Measurements from ENCODE around the gene RPL28. TPM values are rescaled to one million over a fixed set of nuclear protein-coding genes. Genes with fewer than 3 reads are reported as not detected.

Gene RPL28
- total RNA-seq, 2 experiments from 2014 or later: 3,995 to 4,178 TPM

DNA sequence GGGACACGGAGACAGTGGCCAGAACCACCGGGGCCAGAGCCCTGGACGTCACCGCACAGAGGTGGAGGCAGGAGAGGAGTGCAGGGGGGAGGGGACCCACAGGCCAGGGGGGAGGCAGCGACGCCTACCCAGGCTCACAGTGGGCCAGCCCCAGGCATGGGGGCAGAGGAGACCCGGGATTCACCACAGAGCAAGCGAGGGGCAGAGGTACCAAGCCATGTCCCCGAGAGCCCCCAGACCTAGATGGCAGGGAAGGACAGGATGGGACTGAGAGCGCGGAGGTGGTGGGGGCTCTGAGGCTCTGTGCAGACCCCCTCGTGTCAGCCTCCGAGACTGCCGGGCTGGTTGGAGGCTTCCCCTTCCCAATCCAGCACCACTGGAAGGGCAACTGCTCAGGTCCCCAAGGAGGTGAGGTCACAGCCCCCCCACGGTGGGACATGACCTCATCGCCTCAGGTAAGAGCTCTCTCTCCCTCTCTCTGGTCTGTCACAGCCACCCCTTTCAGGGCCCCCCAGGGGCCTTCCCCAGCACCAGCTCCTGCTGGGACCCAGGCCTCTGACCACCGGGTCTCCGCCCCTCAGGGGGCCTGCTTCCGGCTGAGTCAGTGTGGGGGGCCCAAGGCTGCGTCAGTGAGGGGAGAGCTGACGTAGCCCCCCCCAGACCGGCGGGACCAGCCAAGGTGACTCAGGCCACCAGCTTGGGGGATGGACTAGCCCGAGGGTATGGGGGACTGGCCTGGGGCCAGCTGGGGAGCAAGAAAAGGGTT lies 13.2 kb upstream of the RPL28 start:
- Mint-ChIP-seq H3K27ac (no peak overlapping the region), H3K4me3 (no peak overlapping the region), H3K27me3 (peaks cover 45% of the 10 kb centered on the region), H3K9me3 (no peaks in the 10 kb centered on the region), H3K4me1 (ENCODE audit: low read depth) (peaks cover 5% of the 10 kb centered on the region), H3K36me3 (ENCODE audit: low read depth) (no peaks in the 10 kb centered on the region)
- peak in 1 of 14 experiments; percentile 28 for DNase-seq
- H3K4me3 ChIP-seq (ENCODE audit: low read length): no peak overlapping the region
- H3K9me3 ChIP-seq (ENCODE audit: control insufficient read depth in 1 of 2, insufficient read depth in 1 of 2, low read length in 2 of 2): peaks cover 0 to 30% of the 10 kb centered on the region in 2 experiments
- H3K27me3 ChIP-seq (ENCODE audit: control insufficient read depth in 1 of 2, insufficient read depth in 2 of 2, low read length in 2 of 2): peaks cover 61 to 74% of the 10 kb centered on the region in 2 experiments
- no peak overlapping the region for H3K27ac ChIP-seq (ENCODE audit: low read depth in 1 of 2, low read length in 2 of 2)
- no peaks in the 10 kb centered on the region for H3K36me3 ChIP-seq (ENCODE audit: insufficient read depth, low read length)
- ChIA-PET POLR2A (no interaction called here), CTCF (no interaction called here)
- peaks cover 18% of the 10 kb centered on the region for H3K4me1 ChIP-seq (ENCODE audit: insufficient read depth, low read length)
- intact Hi-C loops (cut with DNase I, micrococcal nuclease): no loop called here
- TF ChIP-seq CTCF (IDR thresholded peaks at IDR 0.05): no peak
- ATAC-seq (ENCODE audit: poor library complexity): no peak

DNA sequence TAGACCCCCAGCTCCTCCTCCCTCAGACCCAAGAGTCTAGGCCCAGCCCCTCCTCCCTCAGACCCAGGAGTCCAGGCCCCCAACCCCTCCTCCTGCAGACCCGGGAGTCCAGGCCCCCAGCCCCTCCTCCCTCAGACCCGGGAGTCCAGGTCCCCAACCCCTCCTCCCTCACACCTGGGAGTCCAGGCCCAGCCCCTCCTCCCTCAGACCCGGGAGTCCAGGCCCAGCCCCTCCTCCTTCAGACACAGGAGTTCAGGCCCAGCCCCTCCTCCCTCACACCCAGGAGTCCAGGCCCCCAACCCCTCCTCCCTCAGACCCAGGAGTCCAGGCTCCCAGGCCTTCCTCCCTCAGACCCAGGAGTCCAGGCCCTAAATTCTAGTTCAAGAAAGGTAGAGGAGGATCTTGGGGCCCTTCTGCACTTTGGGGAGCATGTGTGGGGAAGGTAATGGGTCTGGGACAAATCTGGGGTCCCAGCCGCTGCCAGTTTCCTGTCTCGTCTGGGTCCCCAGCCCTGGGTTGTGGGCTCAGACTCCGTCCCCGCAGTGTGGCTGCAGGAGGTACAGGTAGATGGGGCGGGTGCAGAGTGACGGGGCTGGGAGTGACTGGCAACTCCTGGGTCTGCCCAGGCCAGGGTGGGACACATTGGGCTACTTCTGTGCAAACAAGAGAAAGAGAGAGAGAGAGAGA lies 12.3 kb upstream of the RPL28 start:
- no peak overlapping the region for H3K4me3 Mint-ChIP-seq
- H3K4me3 ChIP-seq (ENCODE audit: low read length): no peak overlapping the region
- peaks cover 0 to 27% of the 10 kb centered on the region in 2 experiments for H3K9me3 ChIP-seq (ENCODE audit: control insufficient read depth in 1 of 2, insufficient read depth in 1 of 2, low read length in 2 of 2)
- peaks cover 57 to 70% of the 10 kb centered on the region in 2 experiments for H3K27me3 ChIP-seq (ENCODE audit: control insufficient read depth in 1 of 2, insufficient read depth in 2 of 2, low read length in 2 of 2)
- no peak overlapping the region for H3K27ac Mint-ChIP-seq
- H3K27me3 Mint-ChIP-seq: peaks cover 41% of the 10 kb centered on the region
- H3K4me1 ChIP-seq (ENCODE audit: insufficient read depth, low read length): peaks cover 18% of the 10 kb centered on the region
- POLR2A ChIA-PET: no interaction called here
- DNase-seq (no peak), ATAC-seq (ENCODE audit: poor library complexity) (no peak)
- no peaks in the 10 kb centered on the region for H3K9me3 Mint-ChIP-seq
- intact Hi-C loops (cut with DNase I, micrococcal nuclease): no loop called here
- H3K36me3 ChIP-seq (ENCODE audit: insufficient read depth, low read length): no peaks in the 10 kb centered on the region
- no peak for TF ChIP-seq CTCF (IDR thresholded peaks at IDR 0.05)
- CTCF ChIA-PET: no interaction called here
- peaks cover 5% of the 10 kb centered on the region for H3K4me1 Mint-ChIP-seq (ENCODE audit: low read depth)
- no peaks in the 10 kb centered on the region for H3K36me3 Mint-ChIP-seq (ENCODE audit: low read depth)
- no peak overlapping the region for H3K27ac ChIP-seq (ENCODE audit: low read depth in 1 of 2, low read length in 2 of 2)

DNA sequence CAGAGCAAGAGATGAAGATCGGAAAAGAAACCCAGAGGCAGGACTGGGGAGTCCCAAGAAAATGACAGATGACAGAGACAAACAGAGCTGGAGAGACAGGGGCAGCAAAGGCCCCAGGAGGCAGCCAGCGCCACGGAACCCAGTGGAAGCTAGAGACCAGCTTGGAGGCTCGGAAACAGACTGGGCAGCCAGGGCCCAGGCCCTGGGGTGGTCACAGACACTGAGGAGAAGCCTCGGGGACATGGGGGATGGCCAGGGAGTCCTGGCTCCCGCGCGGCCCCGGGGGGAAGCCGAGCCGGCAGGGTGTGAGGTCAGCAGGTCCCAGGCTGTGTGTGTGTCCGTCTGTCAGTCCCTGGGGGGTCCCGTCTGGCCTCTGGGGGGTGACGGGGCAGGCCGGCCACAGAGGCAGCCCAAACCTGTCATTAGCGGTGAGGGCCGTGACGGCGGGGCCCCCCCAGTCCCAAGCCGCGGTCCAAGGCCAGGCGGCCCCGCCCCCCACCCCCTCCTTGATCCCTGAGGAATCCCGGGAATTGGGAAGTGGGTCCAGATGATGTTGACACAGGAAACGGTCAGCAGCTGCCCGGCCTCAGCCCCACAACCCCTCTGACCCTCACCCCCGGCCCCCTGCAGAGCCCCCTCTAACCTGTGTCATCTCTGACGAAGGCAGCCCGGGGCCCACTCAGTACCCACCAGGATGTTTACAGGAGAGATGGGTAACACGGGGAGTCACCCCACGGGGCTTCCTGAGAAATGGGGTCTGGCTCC lies 11.6 kb upstream of the RPL28 start:
- H3K9me3 ChIP-seq (ENCODE audit: control insufficient read depth in 1 of 2, insufficient read depth in 1 of 2, low read length in 2 of 2): peaks cover 0 to 21% of the 10 kb centered on the region in 2 experiments
- intact Hi-C loops (cut with DNase I, micrococcal nuclease): no loop called here
- ATAC-seq (ENCODE audit: poor library complexity): no peak
- Mint-ChIP-seq H3K27me3 (peaks cover 41% of the 10 kb centered on the region), H3K9me3 (no peaks in the 10 kb centered on the region), H3K27ac (no peak overlapping the region), H3K36me3 (ENCODE audit: low read depth) (no peaks in the 10 kb centered on the region), H3K4me3 (no peak overlapping the region), H3K4me1 (ENCODE audit: low read depth) (peaks cover 5% of the 10 kb centered on the region)
- no peaks in the 10 kb centered on the region for H3K36me3 ChIP-seq (ENCODE audit: insufficient read depth, low read length)
- DNase-seq: no peak
- no peak overlapping the region for H3K4me3 ChIP-seq (ENCODE audit: low read length)
- POLR2A ChIA-PET: no interaction called here
- H3K27me3 ChIP-seq (ENCODE audit: control insufficient read depth in 1 of 2, insufficient read depth in 2 of 2, low read length in 2 of 2): peaks cover 51 to 63% of the 10 kb centered on the region in 2 experiments
- no peak overlapping the region for H3K27ac ChIP-seq (ENCODE audit: low read depth in 1 of 2, low read length in 2 of 2)
- peaks cover 13% of the 10 kb centered on the region for H3K4me1 ChIP-seq (ENCODE audit: insufficient read depth, low read length)
- no peak for TF ChIP-seq CTCF (IDR thresholded peaks at IDR 0.05)
- CTCF ChIA-PET: no interaction called here
